Measurements from ENCODE around the gene DLX3. TPM values are rescaled to one million over a fixed set of nuclear protein-coding genes. Genes with fewer than 3 reads are reported as not detected.

The DLX3 gene
- polyA plus RNA-seq, 1 donor from 2014 or later: not detected

DNA sequence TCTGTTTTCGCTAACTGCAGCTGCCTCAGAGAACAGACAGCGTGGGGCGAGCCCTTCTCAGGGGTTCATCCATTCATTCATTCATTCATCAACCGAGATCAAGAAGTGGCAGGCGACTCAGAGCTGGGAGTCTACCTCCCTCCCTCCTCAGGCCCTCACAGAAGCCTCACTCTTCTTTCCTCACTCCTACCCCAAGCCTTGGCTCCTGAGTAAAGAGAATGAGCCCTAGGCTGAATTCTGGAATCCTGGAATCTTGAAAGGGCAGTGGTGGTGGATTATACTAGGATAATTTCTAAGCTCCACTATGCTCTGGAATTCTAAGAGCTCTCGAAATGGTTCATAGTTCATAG is 2.3 kb upstream of the DLX3 start:
- H3K9me3 ChIP-seq (ENCODE audit: low read length): peaks cover 5% of the 10 kb centered on the region
- H3K27me3 ChIP-seq (ENCODE audit: insufficient read depth, low read depth, low read length): peaks cover 69% of the 10 kb centered on the region
- H3F3A ChIP-seq (ENCODE audit: insufficient read depth, low read length, poor library complexity, severe bottlenecking): no peaks in the 10 kb centered on the region
- no peak for TF ChIP-seq TAF1 (IDR thresholded peaks at IDR 0.05; ENCODE audit: low read depth)
- no peak for TF ChIP-seq POLR2AphosphoS5 (IDR thresholded peaks at IDR 0.05)
- TF ChIP-seq EZH2 (IDR thresholded peaks at IDR 0.05; ENCODE audit: borderline replicate concordance, insufficient read depth, low read length, poor library complexity, severe bottlenecking): no peak
- TF ChIP-seq, protein P1, sequence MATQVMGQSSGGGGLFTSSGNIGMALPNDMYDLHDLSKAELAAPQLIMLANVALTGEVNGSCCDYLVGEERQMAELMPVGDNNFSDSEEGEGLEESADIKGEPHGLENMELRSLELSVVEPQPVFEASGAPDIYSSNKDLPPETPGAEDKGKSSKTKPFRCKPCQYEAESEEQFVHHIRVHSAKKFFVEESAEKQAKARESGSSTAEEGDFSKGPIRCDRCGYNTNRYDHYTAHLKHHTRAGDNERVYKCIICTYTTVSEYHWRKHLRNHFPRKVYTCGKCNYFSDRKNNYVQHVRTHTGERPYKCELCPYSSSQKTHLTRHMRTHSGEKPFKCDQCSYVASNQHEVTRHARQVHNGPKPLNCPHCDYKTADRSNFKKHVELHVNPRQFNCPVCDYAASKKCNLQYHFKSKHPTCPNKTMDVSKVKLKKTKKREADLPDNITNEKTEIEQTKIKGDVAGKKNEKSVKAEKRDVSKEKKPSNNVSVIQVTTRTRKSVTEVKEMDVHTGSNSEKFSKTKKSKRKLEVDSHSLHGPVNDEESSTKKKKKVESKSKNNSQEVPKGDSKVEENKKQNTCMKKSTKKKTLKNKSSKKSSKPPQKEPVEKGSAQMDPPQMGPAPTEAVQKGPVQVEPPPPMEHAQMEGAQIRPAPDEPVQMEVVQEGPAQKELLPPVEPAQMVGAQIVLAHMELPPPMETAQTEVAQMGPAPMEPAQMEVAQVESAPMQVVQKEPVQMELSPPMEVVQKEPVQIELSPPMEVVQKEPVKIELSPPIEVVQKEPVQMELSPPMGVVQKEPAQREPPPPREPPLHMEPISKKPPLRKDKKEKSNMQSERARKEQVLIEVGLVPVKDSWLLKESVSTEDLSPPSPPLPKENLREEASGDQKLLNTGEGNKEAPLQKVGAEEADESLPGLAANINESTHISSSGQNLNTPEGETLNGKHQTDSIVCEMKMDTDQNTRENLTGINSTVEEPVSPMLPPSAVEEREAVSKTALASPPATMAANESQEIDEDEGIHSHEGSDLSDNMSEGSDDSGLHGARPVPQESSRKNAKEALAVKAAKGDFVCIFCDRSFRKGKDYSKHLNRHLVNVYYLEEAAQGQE (IDR thresholded peaks at IDR 0.05; ENCODE audit: borderline replicate concordance): no peak
- TF ChIP-seq MXI1 (conservative IDR thresholded peaks at IDR 0.05; ENCODE audit: poor library complexity, severe bottlenecking): no peak
- TF ChIP-seq RAD21 (conservative IDR thresholded peaks at IDR 0.05): no peak
- TF ChIP-seq, protein P2, sequence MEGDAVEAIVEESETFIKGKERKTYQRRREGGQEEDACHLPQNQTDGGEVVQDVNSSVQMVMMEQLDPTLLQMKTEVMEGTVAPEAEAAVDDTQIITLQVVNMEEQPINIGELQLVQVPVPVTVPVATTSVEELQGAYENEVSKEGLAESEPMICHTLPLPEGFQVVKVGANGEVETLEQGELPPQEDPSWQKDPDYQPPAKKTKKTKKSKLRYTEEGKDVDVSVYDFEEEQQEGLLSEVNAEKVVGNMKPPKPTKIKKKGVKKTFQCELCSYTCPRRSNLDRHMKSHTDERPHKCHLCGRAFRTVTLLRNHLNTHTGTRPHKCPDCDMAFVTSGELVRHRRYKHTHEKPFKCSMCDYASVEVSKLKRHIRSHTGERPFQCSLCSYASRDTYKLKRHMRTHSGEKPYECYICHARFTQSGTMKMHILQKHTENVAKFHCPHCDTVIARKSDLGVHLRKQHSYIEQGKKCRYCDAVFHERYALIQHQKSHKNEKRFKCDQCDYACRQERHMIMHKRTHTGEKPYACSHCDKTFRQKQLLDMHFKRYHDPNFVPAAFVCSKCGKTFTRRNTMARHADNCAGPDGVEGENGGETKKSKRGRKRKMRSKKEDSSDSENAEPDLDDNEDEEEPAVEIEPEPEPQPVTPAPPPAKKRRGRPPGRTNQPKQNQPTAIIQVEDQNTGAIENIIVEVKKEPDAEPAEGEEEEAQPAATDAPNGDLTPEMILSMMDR (IDR thresholded peaks at IDR 0.05; ENCODE audit: poor library complexity, severe bottlenecking): no peak
- no peak for TF ChIP-seq EP300 (conservative IDR thresholded peaks at IDR 0.05; ENCODE audit: poor library complexity, severe bottlenecking)
- no peak for TF ChIP-seq SMC3 (conservative IDR thresholded peaks at IDR 0.05; ENCODE audit: poor library complexity)
- H3K9ac ChIP-seq (ENCODE audit: low read length): no peak overlapping the region
- H3K36me3 ChIP-seq (ENCODE audit: insufficient read depth, low read length): no peaks in the 10 kb centered on the region
- H2AFZ ChIP-seq (ENCODE audit: low read depth, low read length): no peak overlapping the region
- peak overlapping the region; percentile 60 for H3K4me3 ChIP-seq (ENCODE audit: low read length)
- no peaks in the 10 kb centered on the region for H3K79me2 ChIP-seq (replicated peaks; ENCODE audit: insufficient read depth, low read length)
- H3K9me2 ChIP-seq (ENCODE audit: insufficient read depth, low read length): no peaks in the 10 kb centered on the region
- no peaks in the 10 kb centered on the region for H4K20me1 ChIP-seq (ENCODE audit: insufficient read depth)
- no peak overlapping the region for H3K27ac ChIP-seq (ENCODE audit: low read length)
- H3K4me2 ChIP-seq (ENCODE audit: low read length): no peak overlapping the region

DNA sequence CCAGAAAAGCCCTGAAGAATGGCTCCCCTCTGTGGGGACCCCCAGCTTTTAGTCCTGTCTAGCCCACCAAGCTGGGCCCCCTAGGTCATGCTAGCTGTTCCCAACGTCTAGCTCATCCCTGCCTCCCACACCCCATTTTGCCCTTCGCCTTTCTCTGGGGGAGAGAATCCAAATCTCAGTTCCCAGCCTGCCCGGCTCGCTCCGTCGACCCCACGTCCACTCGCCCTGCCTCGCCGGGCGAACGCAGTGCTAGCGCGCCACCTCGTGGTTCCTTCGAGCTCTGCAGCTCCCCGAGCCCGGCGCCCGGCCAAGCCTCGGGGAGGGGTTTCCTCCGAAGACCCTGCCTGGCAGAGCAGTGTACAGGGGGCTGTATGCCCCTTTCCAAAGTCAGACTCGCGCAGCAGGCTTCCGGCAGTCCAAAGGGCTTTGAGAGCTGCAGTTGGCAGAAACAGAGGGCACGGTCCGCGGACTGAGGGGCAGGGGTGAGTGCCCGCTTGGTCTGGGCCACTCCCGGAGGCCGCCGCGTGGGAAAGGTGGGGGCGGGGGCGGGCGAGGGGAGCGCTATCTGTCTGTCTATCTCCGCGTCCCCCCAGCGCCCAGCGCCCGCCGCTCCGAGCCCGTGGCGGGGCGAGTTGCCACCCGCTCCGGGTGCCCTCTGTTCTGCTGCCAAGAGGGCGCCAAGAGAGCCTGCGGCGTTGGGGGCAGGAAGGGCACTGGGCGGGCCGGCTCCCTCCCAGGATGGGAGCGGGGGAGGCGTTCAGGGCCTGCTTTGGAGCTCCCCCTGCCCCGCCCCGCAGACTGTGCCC is 1.7 kb upstream of the DLX3 start:
- Histone ChIP-seq H3F3A (ENCODE audit: insufficient read depth, low read length, poor library complexity, severe bottlenecking) (no peaks in the 10 kb centered on the region), H3K27me3 (ENCODE audit: insufficient read depth, low read depth, low read length) (peaks cover 70% of the 10 kb centered on the region), H3K79me2 (replicated peaks; ENCODE audit: insufficient read depth, low read length) (no peaks in the 10 kb centered on the region), H3K36me3 (ENCODE audit: insufficient read depth, low read length) (no peaks in the 10 kb centered on the region), H3K4me3 (ENCODE audit: low read length) (peak overlapping the region; percentile 60), H3K27ac (ENCODE audit: low read length) (no peak overlapping the region), H3K9me3 (ENCODE audit: low read length) (peaks cover 5% of the 10 kb centered on the region), H2AFZ (ENCODE audit: low read depth, low read length) (no peak overlapping the region), H3K4me2 (ENCODE audit: low read length) (peak overlapping the region; percentile 30), H3K9me2 (ENCODE audit: insufficient read depth, low read length) (no peaks in the 10 kb centered on the region), H4K20me1 (ENCODE audit: insufficient read depth) (no peaks in the 10 kb centered on the region), H3K9ac (ENCODE audit: low read length) (peak overlapping the region; percentile 32)
- TF ChIP-seq MXI1 (conservative IDR thresholded peaks at IDR 0.05; ENCODE audit: poor library complexity, severe bottlenecking) (peak; percentile 18), EZH2 (IDR thresholded peaks at IDR 0.05; ENCODE audit: borderline replicate concordance, insufficient read depth, low read length, poor library complexity, severe bottlenecking) (no peak), POLR2AphosphoS5 (IDR thresholded peaks at IDR 0.05) (no peak), RAD21 (conservative IDR thresholded peaks at IDR 0.05) (peak; percentile 95), TAF1 (IDR thresholded peaks at IDR 0.05; ENCODE audit: low read depth) (no peak), SMC3 (conservative IDR thresholded peaks at IDR 0.05; ENCODE audit: poor library complexity) (peak; percentile 97), EP300 (conservative IDR thresholded peaks at IDR 0.05; ENCODE audit: poor library complexity, severe bottlenecking) (no peak)
- TF ChIP-seq, protein P1 (IDR thresholded peaks at IDR 0.05; ENCODE audit: borderline replicate concordance): no peak
- TF ChIP-seq, protein P2 (IDR thresholded peaks at IDR 0.05; ENCODE audit: poor library complexity, severe bottlenecking): peak; percentile 98

Data from neural cell (in vitro differentiated cells).